ENCODE measurements around the gene MAD1L1.

DNA sequence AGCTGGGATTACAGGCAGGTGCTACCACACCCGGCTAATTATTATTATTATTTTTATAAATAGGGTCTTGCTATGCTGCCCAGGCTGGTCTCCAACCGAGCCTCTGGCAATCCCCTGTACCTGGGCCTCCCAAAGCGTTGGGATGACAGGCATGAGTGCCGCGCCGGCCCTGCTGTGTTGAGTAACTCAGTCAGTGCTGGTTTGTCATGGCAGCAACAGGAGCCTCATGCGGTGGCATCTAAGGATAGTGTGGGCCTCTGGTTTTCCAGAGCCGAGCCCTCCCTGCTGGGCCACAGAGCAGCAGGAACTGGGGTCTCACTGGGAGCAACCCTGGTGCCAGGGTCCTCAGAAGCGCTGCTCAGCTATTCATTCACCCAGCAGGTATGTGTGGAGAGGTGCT, 318.0 kb downstream of the MAD1L1 start:
- no peak for TF ChIP-seq CTCF (IDR thresholded peaks at IDR 0.05)
- no peak for TF ChIP-seq POLR2A (IDR thresholded peaks at IDR 0.05)
